ENCODE results near the gene AOAH. TPM values are rescaled to one million over a fixed set of nuclear protein-coding genes. Genes with fewer than 3 reads are reported as not detected.

AOAH gene
- total RNA-seq, 1 donor from 2014 or later: not detected

DNA sequence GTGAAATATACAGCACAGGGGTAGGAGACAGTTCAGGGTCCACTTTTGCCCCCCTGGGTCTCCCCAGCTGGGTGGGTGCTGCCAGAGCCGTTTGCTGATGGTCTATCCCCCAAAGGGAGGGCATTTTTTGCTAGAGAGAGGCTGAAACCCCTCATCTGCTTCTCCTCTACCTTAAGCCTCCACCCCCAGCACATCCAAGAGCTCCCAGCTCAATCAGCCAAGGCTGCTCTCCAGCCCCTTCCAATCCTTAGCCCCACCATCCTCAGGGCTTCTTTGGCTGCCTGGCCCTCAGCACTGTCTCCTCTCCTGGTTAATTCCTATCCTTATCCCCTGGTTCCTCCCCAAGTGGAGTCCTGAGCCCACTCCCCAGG, 153.1 kb downstream of the AOAH start:
- H3K27me3 Mint-ChIP-seq (ENCODE audit: low read depth): no peaks in the 10 kb centered on the region
- no peak for DNase-seq (ENCODE audit: low read depth, low spot score)
- no peak overlapping the region for H3K4me3 Mint-ChIP-seq
- no peak for TF ChIP-seq CTCF (conservative IDR thresholded peaks at IDR 0.05)
- peaks cover under 1% of the 10 kb centered on the region for H3K9me3 Mint-ChIP-seq
- H3K4me1 Mint-ChIP-seq: peaks cover 16% of the 10 kb centered on the region
- no peak overlapping the region for H3K27ac Mint-ChIP-seq (ENCODE audit: unreplicated experiment)
- no peaks in the 10 kb centered on the region for H3K36me3 Mint-ChIP-seq (ENCODE audit: low read depth)

DNA sequence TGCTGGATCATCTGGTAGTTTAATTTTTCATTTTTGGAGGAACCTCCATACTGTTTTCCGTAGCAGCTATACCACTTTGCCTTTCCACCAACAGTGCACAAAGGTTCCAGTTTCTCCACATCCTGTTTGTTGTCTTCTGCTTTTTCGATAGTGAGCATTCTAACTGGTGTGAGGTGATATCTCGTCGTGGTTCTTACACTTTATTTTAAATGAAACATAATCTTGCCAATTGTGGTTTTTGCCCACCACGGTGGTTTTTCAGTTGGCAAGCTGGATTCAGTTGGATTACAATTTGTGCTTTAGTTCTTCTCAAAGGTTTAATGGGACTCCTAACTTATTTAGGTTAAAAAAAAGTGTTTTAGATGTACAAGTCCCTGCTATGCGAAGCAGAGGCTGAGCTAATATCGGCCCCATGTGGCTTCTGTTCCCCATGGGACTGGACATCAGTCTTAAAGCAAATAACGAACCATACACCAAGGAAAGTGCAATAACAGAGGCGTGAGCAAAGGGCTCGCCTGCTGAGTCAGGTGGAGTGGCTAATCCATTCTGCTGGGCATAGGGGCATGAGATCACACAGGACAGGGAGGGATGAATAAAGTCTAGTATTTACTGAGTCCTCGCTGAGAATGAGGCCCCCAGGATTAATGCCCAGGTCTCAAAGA, 153.6 kb downstream of the AOAH start:
- H3K27me3 Mint-ChIP-seq (ENCODE audit: low read depth): no peaks in the 10 kb centered on the region
- DNase-seq (ENCODE audit: low read depth, low spot score): no peak
- H3K9me3 Mint-ChIP-seq: no peaks in the 10 kb centered on the region
- H3K4me1 Mint-ChIP-seq: peaks cover 16% of the 10 kb centered on the region
- no peaks in the 10 kb centered on the region for H3K36me3 Mint-ChIP-seq (ENCODE audit: low read depth)
- TF ChIP-seq CTCF (conservative IDR thresholded peaks at IDR 0.05): no peak
- no peak overlapping the region for H3K4me3 Mint-ChIP-seq
- H3K27ac Mint-ChIP-seq (ENCODE audit: unreplicated experiment): no peak overlapping the region

DNA sequence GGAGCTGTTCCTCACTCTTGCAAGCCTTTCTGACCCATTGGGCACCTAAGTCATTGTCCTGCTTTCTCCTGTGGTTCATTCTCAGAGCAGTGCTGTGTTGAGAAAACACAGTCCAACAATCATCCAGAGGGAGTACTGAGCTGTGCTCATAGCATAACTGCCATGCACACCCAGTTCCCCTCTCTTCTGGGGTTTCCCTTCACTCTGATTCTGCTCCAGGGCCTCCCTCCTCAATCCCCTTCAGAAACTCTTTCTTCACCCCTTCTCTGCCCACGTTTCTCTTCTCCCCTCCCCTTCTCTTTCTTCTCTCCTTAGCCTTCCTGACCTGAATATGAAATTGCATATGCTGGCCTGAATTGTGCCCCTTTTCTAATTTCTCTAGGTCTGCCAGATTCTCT, 155.8 kb downstream of the AOAH start:
- no peak for TF ChIP-seq CTCF (conservative IDR thresholded peaks at IDR 0.05)
- Mint-ChIP-seq H3K9me3 (no peaks in the 10 kb centered on the region), H3K36me3 (ENCODE audit: low read depth) (no peaks in the 10 kb centered on the region), H3K4me3 (no peak overlapping the region), H3K27me3 (ENCODE audit: low read depth) (no peaks in the 10 kb centered on the region), H3K4me1 (peaks cover 11% of the 10 kb centered on the region), H3K27ac (ENCODE audit: unreplicated experiment) (no peak overlapping the region)
- no peak for DNase-seq (ENCODE audit: low read depth, low spot score)

GRCh38 chr7:36567699-36568451, 156.4 kb downstream of the AOAH start:
- no peak for DNase-seq (ENCODE audit: low read depth, low spot score)
- Mint-ChIP-seq H3K9me3 (no peaks in the 10 kb centered on the region), H3K36me3 (ENCODE audit: low read depth) (no peaks in the 10 kb centered on the region), H3K4me1 (peaks cover 9% of the 10 kb centered on the region), H3K27ac (ENCODE audit: unreplicated experiment) (no peak overlapping the region), H3K4me3 (no peak overlapping the region), H3K27me3 (ENCODE audit: low read depth) (no peaks in the 10 kb centered on the region)
- no peak for TF ChIP-seq CTCF (conservative IDR thresholded peaks at IDR 0.05)

- Mint-ChIP-seq H3K36me3 (ENCODE audit: low read depth) (no peaks in the 10 kb centered on the region), H3K27me3 (ENCODE audit: low read depth) (no peaks in the 10 kb centered on the region), H3K4me1 (peaks cover 6% of the 10 kb centered on the region), H3K27ac (ENCODE audit: unreplicated experiment) (no peak overlapping the region), H3K4me3 (no peak overlapping the region), H3K9me3 (no peaks in the 10 kb centered on the region)
- no peak for DNase-seq (ENCODE audit: low read depth, low spot score)
- no peak for TF ChIP-seq CTCF (conservative IDR thresholded peaks at IDR 0.05)
These were observed 158.4 kb downstream of the AOAH start for GRCh38 chr7:36565792-36566356.
